MM.1S (cell line): ENCODE data around the gene OVCH1.

Experiments used
- EZH2 ChIP-seq: fragments of 300-600 bp; sonication (generic); optimal IDR thresholded peaks from 2 replicates; pipeline ENCODE3; 2017; ENCODE audit warnings: low read depth, mild to moderate bottlenecking, antibody characterized with exemption, low read length, mixed read lengths
- EZH2phosphoT487 ChIP-seq: fragments of 300-600 bp; sonication (generic); IDR thresholded peaks from 2 replicates; pipeline ENCODE4 v1.6.1; 2018; ENCODE audit warnings: antibody characterized with exemption, low read length
- TF ChIP-seq, protein P1 (sequence below): fragments of 300-600 bp; sonication (generic); IDR thresholded peaks from 2 replicates; pipeline ENCODE4 v1.5.1; 2016; ENCODE audit warnings: antibody characterized with exemption, low read length, mixed read lengths

DNA sequence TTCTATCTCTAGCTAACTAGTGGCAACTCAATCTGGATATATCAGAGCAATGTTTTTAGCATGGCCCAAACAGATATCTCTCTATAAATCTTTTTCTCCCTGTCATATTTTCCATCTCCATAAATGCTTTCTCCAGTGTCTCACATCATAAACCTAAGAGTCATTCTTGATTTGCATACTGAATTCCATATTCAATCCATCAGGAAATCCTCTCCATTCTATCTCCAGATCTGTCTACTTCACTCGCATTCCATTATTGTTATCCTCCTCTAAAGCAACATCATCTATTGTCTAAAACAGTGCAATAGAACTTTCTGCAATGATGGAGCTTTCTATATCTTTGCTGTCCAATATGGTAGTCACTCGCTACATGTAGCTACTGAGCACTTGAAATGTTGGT lies 71.0 kb downstream of the OVCH1 start:
- TF ChIP-seq, protein P1, sequence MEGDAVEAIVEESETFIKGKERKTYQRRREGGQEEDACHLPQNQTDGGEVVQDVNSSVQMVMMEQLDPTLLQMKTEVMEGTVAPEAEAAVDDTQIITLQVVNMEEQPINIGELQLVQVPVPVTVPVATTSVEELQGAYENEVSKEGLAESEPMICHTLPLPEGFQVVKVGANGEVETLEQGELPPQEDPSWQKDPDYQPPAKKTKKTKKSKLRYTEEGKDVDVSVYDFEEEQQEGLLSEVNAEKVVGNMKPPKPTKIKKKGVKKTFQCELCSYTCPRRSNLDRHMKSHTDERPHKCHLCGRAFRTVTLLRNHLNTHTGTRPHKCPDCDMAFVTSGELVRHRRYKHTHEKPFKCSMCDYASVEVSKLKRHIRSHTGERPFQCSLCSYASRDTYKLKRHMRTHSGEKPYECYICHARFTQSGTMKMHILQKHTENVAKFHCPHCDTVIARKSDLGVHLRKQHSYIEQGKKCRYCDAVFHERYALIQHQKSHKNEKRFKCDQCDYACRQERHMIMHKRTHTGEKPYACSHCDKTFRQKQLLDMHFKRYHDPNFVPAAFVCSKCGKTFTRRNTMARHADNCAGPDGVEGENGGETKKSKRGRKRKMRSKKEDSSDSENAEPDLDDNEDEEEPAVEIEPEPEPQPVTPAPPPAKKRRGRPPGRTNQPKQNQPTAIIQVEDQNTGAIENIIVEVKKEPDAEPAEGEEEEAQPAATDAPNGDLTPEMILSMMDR: no peak
- TF ChIP-seq EZH2 (no peak), EZH2phosphoT487 (no peak)
